HG02588 (cell line): ENCODE data around the gene CDC14A.

Source experiments
- ATAC-seq: cut with Tn5 transposase; IDR thresholded peaks from one replicate; pipeline ENCODE4 v1.9.1; 2021; ENCODE audit warnings: mild to moderate bottlenecking, moderate library complexity; ENCODE audit not compliant: unreplicated experiment

The CDC14A gene

DNA sequence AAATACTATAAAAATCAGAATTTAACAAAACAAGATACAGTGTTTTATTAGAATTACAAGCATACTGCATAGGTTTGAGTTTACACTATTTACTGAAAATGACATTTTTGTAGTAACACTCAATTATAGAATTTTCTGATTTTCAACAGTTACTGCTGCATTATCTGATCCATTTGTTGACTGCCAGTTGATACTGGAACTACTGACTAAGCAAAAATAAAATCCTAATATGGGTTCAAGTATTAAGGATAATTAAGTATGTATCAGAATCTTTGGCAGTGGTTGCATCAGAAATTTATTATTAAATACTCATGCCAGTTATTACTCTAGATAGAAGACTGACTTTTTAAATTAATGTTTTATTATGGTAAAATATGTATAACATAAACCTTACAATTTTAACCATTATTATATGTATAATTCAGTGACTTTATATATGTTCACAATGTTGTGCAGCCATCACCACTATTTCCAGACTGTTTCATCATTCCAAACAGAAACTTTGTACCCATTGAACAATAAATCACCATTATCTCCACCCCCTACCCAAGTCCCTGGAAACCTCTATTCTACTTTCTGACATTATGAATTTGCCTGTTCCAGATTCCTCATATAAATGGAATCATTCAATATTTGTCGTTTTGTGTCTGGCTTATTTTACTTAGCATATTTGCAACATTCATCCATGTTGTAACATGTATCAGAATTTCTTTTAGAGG, 127.5 kb downstream of the CDC14A start:
- ATAC-seq = no peak

GRCh38 chr1:100481303-100481702, 129.0 kb downstream of the CDC14A start:
- ATAC-seq = no peak

DNA sequence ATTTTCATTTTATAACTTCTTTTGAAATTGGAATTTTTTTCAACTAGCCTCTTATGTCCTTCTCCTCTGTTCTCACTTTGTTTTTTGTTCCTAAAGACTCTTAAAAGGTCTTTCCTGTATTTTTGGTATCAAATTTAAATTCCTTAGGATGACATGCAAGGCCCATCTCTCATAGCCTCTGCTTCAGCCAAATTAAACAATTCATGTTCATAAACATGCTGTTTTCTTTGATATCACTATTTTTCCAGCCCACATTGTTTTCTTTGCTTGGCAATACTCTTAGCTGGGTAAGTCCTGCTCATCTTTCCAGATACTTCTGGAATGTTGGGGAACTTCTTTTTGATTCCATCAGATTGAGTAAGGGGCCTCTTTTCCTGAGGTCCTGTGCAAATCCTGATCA, 129.9 kb downstream of the CDC14A start:
- ATAC-seq = no peak

DNA sequence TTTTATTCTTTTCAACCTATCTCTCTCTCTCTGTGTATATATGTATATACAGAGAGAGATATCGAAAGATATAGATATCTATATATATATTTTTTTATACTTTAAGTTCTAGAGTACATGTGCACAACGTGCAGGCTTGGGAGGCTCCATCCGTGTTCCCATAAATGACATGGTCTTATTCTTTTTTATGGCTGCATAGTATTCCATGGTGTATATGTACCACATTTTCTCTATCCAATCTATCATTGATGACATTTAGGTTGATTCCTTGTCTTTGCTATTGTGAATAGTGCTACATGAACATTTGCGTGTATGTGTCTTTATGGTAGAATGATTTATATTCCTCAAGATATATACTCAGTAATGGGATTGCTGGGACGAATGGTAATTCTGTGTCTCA, 130.4 kb downstream of the CDC14A start:
- no peak for ATAC-seq

- ATAC-seq = no peak
These were observed 130.9 kb downstream of the CDC14A start for GRCh38 chr1:100483230-100483629.

- no peak for ATAC-seq
These were observed 133.6 kb downstream of the CDC14A start for GRCh38 chr1:100485855-100486258.

DNA sequence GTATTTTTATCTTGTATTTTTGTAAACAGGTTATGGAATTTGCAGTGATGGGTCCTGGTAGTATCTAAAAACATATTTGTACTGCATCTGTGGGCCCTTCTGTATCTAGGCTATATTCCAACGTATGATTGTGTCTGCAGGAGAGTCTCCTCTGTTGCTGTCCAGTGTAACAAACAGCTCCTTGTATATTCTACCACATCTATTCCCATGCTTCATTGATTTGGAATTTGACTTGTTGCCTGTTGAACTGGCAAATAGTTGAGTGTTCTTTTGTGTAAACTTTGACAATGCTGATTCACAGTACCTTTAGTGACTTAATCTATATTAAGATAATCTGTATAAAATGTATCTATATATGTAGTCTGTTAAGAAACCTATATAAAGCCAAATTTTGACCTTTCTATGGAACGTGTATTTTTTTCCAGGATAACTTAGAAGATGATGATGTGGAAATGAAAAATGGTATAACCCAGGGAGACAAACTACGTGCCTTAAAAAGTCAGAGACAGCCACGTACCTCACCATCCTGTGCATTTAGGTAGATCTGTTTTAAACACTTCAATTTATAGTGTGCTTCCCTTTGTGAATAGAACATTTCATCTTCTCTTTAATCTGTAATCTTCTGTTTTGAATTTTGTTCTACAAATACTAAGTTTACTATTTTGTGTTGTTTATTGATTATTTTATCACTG, 142.2 kb downstream of the CDC14A start:
- ATAC-seq = no peak

DNA sequence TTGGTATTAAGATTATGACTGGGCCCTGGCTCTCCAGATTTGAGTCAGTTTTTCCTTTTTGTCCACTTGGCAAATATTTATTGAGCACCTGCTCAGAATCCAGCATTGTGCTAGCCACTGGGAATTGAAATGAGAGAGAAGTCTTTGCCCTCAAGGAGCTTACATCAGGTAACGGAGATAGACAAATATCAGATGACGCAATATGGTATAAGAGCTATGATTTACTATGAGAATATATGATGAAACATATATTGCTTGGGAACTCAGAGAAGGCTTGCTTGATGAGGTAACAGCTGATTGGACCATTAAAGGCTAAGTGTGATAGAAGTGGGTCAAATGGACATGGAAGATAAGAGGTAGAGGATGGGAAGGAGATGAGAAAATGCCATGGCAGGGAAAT, 144.6 kb downstream of the CDC14A start:
- no peak for ATAC-seq

- ATAC-seq = no peak
These were observed 145.5 kb downstream of the CDC14A start for GRCh38 chr1:100497796-100498195.

DNA sequence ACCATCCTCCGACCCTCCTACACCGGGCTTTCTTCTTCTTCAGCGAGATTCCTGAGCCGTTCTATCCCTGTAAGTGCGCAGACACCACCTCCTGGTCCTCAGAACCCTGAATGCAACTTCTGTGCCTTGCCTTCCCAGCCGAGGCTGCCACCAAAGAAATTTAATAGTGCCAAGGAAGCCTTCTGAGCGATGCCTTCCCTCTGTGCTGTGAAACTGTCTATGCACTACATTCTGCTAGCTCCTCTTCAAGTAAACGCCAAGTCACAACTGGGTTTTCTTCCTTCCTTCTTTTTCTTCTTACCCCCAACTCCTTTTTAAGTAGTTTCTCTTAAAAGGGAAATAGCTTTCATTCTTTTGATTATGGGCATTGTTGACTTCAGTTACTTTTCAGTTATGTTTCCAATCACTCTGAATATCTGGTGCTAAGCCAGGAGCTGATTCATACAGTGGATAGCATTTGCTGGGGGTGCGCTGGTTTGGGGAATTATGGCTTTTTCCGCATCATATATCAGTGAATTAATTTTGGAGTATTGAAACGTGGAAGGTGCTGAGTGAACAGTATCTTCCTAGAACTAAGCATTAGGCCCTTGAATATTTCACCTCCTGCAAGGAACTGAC, 147.0 kb downstream of the CDC14A start:
- ATAC-seq = no peak

DNA sequence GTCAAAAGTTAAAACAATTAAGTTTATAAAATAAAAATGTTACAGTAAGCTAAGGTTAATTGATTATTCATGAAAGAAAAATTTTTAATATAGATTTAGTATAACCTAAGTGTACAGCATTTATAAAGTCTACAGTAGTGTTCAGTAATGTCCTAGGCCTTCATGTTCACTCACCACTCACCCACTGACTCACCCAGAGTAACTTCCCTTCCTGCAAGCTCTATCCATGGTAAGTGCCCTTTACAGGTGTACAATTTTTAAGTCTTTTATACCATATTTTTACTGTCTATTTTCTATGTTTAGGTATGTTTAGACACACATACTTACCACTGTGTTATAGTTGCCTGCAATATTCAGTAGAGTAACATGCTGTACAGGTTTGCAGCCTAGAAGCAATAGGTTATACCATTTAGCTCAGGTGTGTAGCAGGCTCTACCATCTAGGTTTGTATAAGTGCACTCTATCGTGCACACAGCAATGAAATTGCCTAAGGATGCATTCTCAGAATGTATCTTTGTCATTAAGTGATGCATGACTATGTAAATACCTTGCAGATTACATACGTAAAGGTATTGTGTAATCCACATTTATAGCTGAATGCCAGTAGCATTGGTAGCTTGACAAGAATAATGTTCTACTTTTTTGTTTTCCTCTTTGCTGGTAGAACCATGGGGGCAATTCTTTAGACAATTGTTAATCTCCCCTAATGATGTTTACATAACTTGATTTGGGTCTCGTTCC, 149.9 kb downstream of the CDC14A start:
- no peak for ATAC-seq

DNA sequence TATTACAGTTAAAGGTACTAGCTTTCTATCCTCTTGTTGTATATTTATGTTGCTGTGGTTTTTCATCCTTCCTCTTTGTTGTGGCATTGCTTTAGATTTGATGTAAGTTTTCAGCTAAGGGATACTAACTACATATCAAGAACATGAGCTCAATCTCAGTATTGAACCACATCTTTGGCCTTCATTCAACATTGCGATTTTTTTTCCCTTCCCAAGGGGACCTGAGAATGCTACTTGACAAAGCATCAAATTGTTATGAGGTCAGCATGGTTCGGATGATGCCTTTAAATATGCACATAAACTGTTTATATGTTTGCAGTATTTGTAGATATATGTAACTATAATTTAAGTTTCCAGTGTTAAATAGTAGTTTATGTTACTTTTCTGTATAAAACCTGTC, 153.9 kb downstream of the CDC14A start:
- ATAC-seq = no peak

- ATAC-seq = no peak
These were observed 158.1 kb downstream of the CDC14A start for GRCh38 chr1:100510451-100510850.

DNA sequence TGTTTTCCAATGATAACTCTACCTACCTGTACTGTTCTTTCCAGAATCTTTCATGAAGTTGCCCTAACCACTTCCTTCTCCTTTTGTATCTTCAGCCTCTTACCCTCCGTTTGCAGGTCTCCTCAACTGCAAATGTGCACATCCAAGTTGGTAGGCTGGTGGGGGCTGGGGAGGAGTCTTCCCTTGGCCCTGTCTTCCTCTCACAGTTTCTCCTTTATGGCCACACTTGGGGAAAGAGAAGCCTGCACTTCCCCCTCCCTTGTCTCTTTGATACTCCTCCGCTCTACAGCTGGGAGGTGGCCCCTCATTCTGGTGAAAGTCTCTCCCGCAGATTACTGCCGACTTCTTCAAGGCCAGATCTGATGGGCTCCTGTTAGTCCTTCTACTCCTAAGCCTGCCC, 158.8 kb downstream of the CDC14A start:
- no peak for ATAC-seq

- no peak for ATAC-seq
These were observed 159.5 kb downstream of the CDC14A start for GRCh38 chr1:100511773-100512172.

GRCh38 chr1:100512803-100513352, 160.6 kb downstream of the CDC14A start:
- ATAC-seq = no peak

GRCh38 chr1:100516857-100517256, 164.6 kb downstream of the CDC14A start:
- no peak for ATAC-seq

DNA sequence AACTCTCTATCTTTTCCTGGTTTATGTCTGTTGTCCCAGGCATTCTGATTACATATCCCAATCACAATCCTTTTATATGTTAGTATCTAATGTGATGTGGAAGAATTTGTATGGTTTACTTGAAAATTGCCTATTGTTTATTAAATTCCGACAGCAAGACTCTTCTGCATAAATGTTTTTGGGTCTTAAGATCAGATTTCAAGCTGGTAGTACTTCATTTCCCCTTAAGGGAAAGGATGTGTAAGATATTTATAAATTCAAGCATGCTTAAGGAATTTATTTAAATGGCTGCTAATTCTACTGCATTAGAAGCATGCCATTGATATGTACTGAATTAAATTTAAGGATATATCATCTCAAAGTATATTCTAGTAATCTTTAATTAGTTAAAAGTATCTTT, 165.2 kb downstream of the CDC14A start:
- ATAC-seq = no peak

DNA sequence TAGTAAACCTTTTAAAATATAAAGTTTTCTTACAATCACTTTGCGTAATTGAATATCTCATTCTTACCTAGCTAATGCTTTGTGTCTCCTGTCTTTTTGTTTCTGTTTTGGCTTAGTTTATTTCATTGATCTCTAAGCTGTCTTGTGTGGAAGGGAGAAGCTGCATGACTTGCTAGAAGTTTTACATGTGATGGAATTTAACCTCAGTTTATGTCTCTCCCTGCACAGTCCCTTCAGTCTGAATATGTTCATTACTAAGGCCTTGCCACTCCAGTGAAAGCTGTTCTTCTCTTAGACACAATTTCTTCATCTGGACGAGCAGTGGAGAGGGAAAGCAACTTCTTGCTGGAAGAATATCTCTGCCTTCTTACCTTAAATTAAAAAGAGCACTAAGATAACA, 165.7 kb downstream of the CDC14A start:
- no peak for ATAC-seq

- peak; percentile 96 for ATAC-seq
These were observed 170.8 kb downstream of the CDC14A start for GRCh38 chr1:100523038-100523652.

DNA sequence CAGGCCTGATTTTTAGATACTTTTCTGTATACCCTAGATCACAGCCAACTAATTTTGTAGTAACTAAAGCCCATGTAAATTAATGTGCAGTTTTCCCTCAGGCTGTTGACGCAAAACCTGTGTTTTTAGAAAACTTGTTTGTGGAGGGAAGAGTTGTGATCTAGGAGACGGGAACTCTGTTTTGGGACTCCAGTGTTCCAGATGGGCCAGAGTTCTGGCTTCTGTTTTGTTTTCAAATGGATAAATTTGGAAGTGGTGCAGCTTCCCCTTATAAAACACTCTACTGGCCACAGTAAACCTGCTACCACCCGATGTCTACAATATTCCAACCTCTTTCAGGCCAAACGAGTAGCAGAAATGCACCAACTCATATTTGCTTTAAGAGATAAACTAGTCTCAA, 172.0 kb downstream of the CDC14A start:
- ATAC-seq = no peak
